H9 (cell line): ENCODE results near the gene CDH26. TPM values are rescaled to one million over a fixed set of nuclear protein-coding genes. Genes with fewer than 3 reads are reported as not detected.

Experiments
- DNase-seq: peaks from one replicate; pipeline ENCODE4 v3.0.0-alpha.2; 2017
- H2AFZ ChIP-seq: one replicate; pipeline ENCODE4 v1.6.1; 2013; ENCODE audit warnings: mild to moderate bottlenecking, low read length, control low read depth, moderate library complexity
- H2AK5ac ChIP-seq: 2 replicates; pipeline ENCODE4 v1.6.1; 2013; ENCODE audit warnings: low read length, control low read depth, mixed read lengths; ENCODE audit not compliant: insufficient read length
- H2BK120ac ChIP-seq: one replicate; pipeline ENCODE4 v1.6.1; 2013; ENCODE audit warnings: low read depth, mild to moderate bottlenecking, low read length, control low read depth, inconsistent platforms; ENCODE audit not compliant: poor library complexity, severe bottlenecking
- H2BK12ac ChIP-seq: 2 replicates; pipeline ENCODE4 v1.6.1; 2013; ENCODE audit warnings: low read length, control low read depth, mixed read lengths, low read depth; ENCODE audit not compliant: insufficient read length
- H2BK15ac ChIP-seq: 2 replicates; pipeline ENCODE4 v1.6.1; 2013; ENCODE audit warnings: low read depth, low read length, control low read depth
- H2BK20ac ChIP-seq: one replicate; pipeline ENCODE4 v1.6.1; 2013; ENCODE audit warnings: low read depth, mild to moderate bottlenecking, low read length, control low read depth, inconsistent platforms; ENCODE audit not compliant: poor library complexity, severe bottlenecking
- H2BK5ac ChIP-seq: 2 replicates; pipeline ENCODE4 v1.6.1; 2013; ENCODE audit warnings: low read length, control low read depth, mixed read lengths; ENCODE audit not compliant: insufficient read length
- H3K14ac ChIP-seq: 2 replicates; pipeline ENCODE4 v1.6.1; 2013; ENCODE audit warnings: low read length, control low read depth; ENCODE audit not compliant: insufficient read depth
- H3K18ac ChIP-seq: 2 replicates; pipeline ENCODE4 v1.6.1; 2013; ENCODE audit warnings: low read depth, mild to moderate bottlenecking, mixed read lengths, low read length, control low read depth; ENCODE audit not compliant: insufficient read length
- H3K23ac ChIP-seq: 2 replicates; pipeline ENCODE4 v1.6.1; 2013; ENCODE audit warnings: low read length, control low read depth, mixed read lengths, low read depth; ENCODE audit not compliant: insufficient read length
- H3K23me2 ChIP-seq: 2 replicates; pipeline ENCODE4 v1.6.1; 2013; ENCODE audit warnings: low read depth, mild to moderate bottlenecking, mixed read lengths, low read length, control low read depth; ENCODE audit not compliant: insufficient read length, poor library complexity, severe bottlenecking
- H3K27ac ChIP-seq: 2 replicates; pipeline ENCODE4 v1.5.1; 2013; ENCODE audit warnings: low read length, control low read depth, mixed read lengths, low read depth; ENCODE audit not compliant: insufficient read length
- H3K27me3 ChIP-seq: 2 replicates; pipeline ENCODE4 v1.6.1; 2013; ENCODE audit warnings: low read length, control low read depth, inconsistent platforms; ENCODE audit not compliant: insufficient read depth
- H3K4ac ChIP-seq: 2 replicates; pipeline ENCODE4 v1.6.1; 2013; ENCODE audit warnings: low read depth, mild to moderate bottlenecking, control low read depth, inconsistent platforms, low read length, moderate library complexity
- H3K4me1 ChIP-seq: 2 replicates; pipeline ENCODE4 v1.6.1; 2013; ENCODE audit warnings: low read length, control low read depth, inconsistent platforms; ENCODE audit not compliant: insufficient read depth
- H3K4me2 ChIP-seq: 2 replicates; pipeline ENCODE4 v1.6.1; 2013; ENCODE audit warnings: low read length, control low read depth, mixed read lengths; ENCODE audit not compliant: insufficient read length, insufficient read depth
- H3K56ac ChIP-seq: 2 replicates; pipeline ENCODE4 v1.6.1; 2013; ENCODE audit warnings: low read depth, mild to moderate bottlenecking, mixed read lengths, low read length, control low read depth; ENCODE audit not compliant: insufficient read length
- H3K79me1 ChIP-seq: 2 replicates; pipeline ENCODE4 v1.6.1; 2013; ENCODE audit warnings: low read depth, mild to moderate bottlenecking, moderate library complexity, low read length, control low read depth, inconsistent platforms; ENCODE audit not compliant: insufficient read depth, poor library complexity, severe bottlenecking
- H3K79me2 ChIP-seq: 2 replicates; pipeline ENCODE4 v1.6.1; 2013; ENCODE audit warnings: low read length, control low read depth, inconsistent platforms; ENCODE audit not compliant: insufficient read depth
- H3K9ac ChIP-seq: 2 replicates; pipeline ENCODE4 v1.6.1; 2013; ENCODE audit warnings: low read length, control low read depth, mixed read lengths; ENCODE audit not compliant: insufficient read length; ENCODE audit errors: extremely low read depth
- H3K9me3 ChIP-seq: one replicate; pipeline ENCODE4 v1.6.1; 2013; ENCODE audit warnings: low read depth, low read length, inconsistent platforms; ENCODE audit not compliant: control insufficient read depth
- H3T11ph ChIP-seq: one replicate; pipeline ENCODE4 v1.6.1; 2013; ENCODE audit warnings: mild to moderate bottlenecking, low read length, control low read depth, inconsistent platforms
- H4K20me1 ChIP-seq: one replicate; pipeline ENCODE4 v1.6.1; 2013; ENCODE audit not compliant: control insufficient read depth, insufficient read length, insufficient read depth
- H4K5ac ChIP-seq: 2 replicates; pipeline ENCODE4 v1.6.1; 2013; ENCODE audit warnings: low read depth, mild to moderate bottlenecking, mixed read lengths, low read length, control low read depth; ENCODE audit not compliant: insufficient read length
- H4K8ac ChIP-seq: replicated peaks from 2 replicates; pipeline ENCODE4 v1.6.1; 2013; ENCODE audit warnings: low read length, control low read depth, mixed read lengths, low read depth; ENCODE audit not compliant: insufficient read length
- H4K91ac ChIP-seq: 2 replicates; pipeline ENCODE4 v1.6.1; 2013; ENCODE audit warnings: low read depth, mild to moderate bottlenecking, moderate library complexity, mixed read lengths, low read length, control low read depth; ENCODE audit not compliant: insufficient read length
- H3K27ac Mint-ChIP-seq, 3 experiments: 2 replicates in 2 of 3; 3 replicates in 1 of 3; pipeline ENCODE4 v1.8.0; 2020 to 2021; ENCODE audit warnings: mixed read lengths in 3 of 3, mild to moderate bottlenecking in 1 of 3, moderate library complexity in 1 of 3
- H3K27me3 Mint-ChIP-seq: 2 replicates; pipeline ENCODE4 v1.8.0; 2021; ENCODE audit warnings: low read depth, mild to moderate bottlenecking, moderate library complexity, mixed read lengths
- H3K36me3 Mint-ChIP-seq, 3 experiments: 2 replicates in 2 of 3; 3 replicates in 1 of 3; pipeline ENCODE4 v1.8.0; 2020 to 2021; ENCODE audit warnings: low read depth in 3 of 3, mixed read lengths in 3 of 3; ENCODE audit not compliant: insufficient read depth in 1 of 3
- H3K4me1 Mint-ChIP-seq, 2 experiments: 2 replicates each; pipeline ENCODE4 v1.8.0; 2020; ENCODE audit warnings: mixed read lengths in 2 of 2
- H3K4me3 Mint-ChIP-seq, 2 experiments: 2 replicates in 1 of 2; 3 replicates in 1 of 2; pipeline ENCODE4 v1.8.0; 2020 to 2021; ENCODE audit warnings: mild to moderate bottlenecking in 2 of 2, mixed read lengths in 2 of 2, moderate library complexity in 1 of 2
- H3K9me3 Mint-ChIP-seq, 2 experiments: 2 replicates in 1 of 2; 3 replicates in 1 of 2; pipeline ENCODE4 v1.8.0; 2020; ENCODE audit warnings: mild to moderate bottlenecking in 2 of 2, mixed read lengths in 2 of 2, moderate library complexity in 1 of 2
- WGBS: extraction: QIAGEN DNeasy Blood & Tissue Kit; methylation state at CpG from one replicate; pipeline ENCODE4 v1.1.7; 2013; ENCODE audit warnings: missing lambda C conversion rate, low lambda C conversion rate, mixed read lengths; ENCODE audit not compliant: insufficient read length; ENCODE audit errors: extremely low coverage; 5-methylcytosine and 5-hydroxymethylcytosine counted together
- total RNA-seq: library from RNA; stranded (reverse); gene quantifications from 2 replicates; pipeline ENCODE4 v1.2.1, GENCODE V29; 2021
- TF ChIP-seq, protein P1 (sequence below): fragments of 200-600 bp; sonication (generic); conservative IDR thresholded peaks from 3 replicates; pipeline ENCODE4 v1.8.0; 2021; ENCODE audit warnings: antibody characterized with exemption, mild to moderate bottlenecking

Gene CDH26
- total RNA-seq, 1 experiment from 2014 or later: 0.79 TPM

DNA sequence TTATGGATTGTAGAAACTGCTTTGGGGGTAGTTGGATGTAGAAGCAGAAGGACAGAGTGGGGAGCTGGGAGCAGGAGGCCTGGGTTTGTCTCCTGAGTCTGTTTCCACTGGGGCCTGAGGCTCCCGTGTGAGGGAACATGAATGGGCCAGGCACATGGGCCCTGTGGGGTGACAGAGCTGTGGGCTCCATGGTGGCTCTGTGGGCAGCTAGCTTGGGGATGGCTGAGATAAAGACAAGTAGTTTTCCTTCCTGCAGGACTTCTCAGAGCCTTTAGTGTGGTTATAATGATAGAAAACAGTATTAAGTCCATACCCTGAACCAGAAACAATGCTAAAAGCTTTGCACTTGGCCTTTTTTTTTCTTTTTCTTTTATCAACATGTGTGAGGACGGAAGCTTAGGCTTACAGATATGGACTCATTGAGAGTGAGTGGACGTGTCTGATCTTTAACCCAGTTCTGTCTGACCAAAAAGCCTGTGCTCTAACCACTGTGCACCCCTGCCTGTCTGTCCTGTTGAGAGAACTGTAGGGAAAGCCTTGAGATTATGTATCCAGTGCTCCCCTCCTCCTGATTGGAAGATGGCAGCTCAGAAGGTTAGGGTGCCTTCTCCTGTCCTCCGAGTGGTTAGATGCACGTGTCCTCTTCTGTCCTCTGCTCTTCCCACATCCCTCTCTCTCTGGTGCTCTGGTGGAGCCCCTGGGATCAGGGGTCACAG is 98.3 kb downstream of the CDH26 start:
- Histone ChIP-seq H3K4me1 (no peaks in the 10 kb centered on the region), H3K18ac (no peak overlapping the region), H3T11ph (no peak overlapping the region), H3K27ac (no peak overlapping the region), H2BK12ac (no peak overlapping the region), H3K9ac (no peak overlapping the region), H3K79me1 (no peaks in the 10 kb centered on the region), H3K27me3 (no peaks in the 10 kb centered on the region), H2AK5ac (no peak overlapping the region), H4K5ac (no peak overlapping the region), H3K4me2 (no peak overlapping the region), H2AFZ (no peak overlapping the region), H2BK5ac (no peak overlapping the region), H4K20me1 (no peaks in the 10 kb centered on the region), H2BK15ac (no peak overlapping the region), H3K56ac (no peak overlapping the region), H3K23ac (no peak overlapping the region), H3K79me2 (no peaks in the 10 kb centered on the region), H3K9me3 (no peaks in the 10 kb centered on the region), H2BK120ac (no peak overlapping the region), H2BK20ac (no peak overlapping the region), H3K14ac (no peak overlapping the region), H3K23me2 (no peaks in the 10 kb centered on the region), H4K91ac (no peak overlapping the region), H3K4ac (no peak overlapping the region), H4K8ac (no peak overlapping the region)
- no CpG with 5 or more reads among the region's 5 CpGs for WGBS
- Mint-ChIP-seq H3K9me3 (no peaks in the 10 kb centered on the region; a peak in 2 of 5 replicates), H3K27ac (no peak overlapping the region), H3K4me1 (peaks cover 16 to 18% of the 10 kb centered on the region in 2 experiments), H3K4me3 (no peak overlapping the region), H3K36me3 (no peaks in the 10 kb centered on the region), H3K27me3 (peaks cover 15% of the 10 kb centered on the region)
- peak; percentile 17 for DNase-seq
- TF ChIP-seq, protein P1, sequence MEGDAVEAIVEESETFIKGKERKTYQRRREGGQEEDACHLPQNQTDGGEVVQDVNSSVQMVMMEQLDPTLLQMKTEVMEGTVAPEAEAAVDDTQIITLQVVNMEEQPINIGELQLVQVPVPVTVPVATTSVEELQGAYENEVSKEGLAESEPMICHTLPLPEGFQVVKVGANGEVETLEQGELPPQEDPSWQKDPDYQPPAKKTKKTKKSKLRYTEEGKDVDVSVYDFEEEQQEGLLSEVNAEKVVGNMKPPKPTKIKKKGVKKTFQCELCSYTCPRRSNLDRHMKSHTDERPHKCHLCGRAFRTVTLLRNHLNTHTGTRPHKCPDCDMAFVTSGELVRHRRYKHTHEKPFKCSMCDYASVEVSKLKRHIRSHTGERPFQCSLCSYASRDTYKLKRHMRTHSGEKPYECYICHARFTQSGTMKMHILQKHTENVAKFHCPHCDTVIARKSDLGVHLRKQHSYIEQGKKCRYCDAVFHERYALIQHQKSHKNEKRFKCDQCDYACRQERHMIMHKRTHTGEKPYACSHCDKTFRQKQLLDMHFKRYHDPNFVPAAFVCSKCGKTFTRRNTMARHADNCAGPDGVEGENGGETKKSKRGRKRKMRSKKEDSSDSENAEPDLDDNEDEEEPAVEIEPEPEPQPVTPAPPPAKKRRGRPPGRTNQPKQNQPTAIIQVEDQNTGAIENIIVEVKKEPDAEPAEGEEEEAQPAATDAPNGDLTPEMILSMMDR: no peak
